ENCODE data around the gene SLC37A1.

Gene SLC37A1

GRCh38 chr21:42513151-42513984 is at the start of gene SLC37A1:
TSS of gene SLC37A1 (plus strand) at chr21:42513852. CDS start at chr21:42518455, 4,603 bp downstream.
- Histone ChIP-seq H3K4me3 (replicated peaks; ENCODE audit: low read depth, low read length) (peak within 1 kb of the TSS; percentile 84), H3K36me3 (ENCODE audit: control insufficient read depth, insufficient read depth, low read length) (peaks cover under 1% of the 10 kb centered on the region; the same call in 1 of the 2 replicates), H3K27me3 (replicated peaks; ENCODE audit: control insufficient read depth, insufficient read depth, low read length) (no peaks in the 10 kb centered on the region)
- peak; percentile 57 for DNase-seq (ENCODE audit: extremely low read depth, insufficient read length)
- TF ChIP-seq CTCF (IDR thresholded peaks at IDR 0.05; ENCODE audit: insufficient read depth, low read length, poor library complexity, severe bottlenecking) = no peak

- no peaks in the 10 kb centered on the region for H3K36me3 ChIP-seq (ENCODE audit: control insufficient read depth, insufficient read depth, low read length)
- no peak overlapping the region for H3K4me3 ChIP-seq (replicated peaks; ENCODE audit: low read depth, low read length)
- H3K27me3 ChIP-seq (replicated peaks; ENCODE audit: control insufficient read depth, insufficient read depth, low read length) = no peaks in the 10 kb centered on the region
- DNase-seq (ENCODE audit: extremely low read depth, insufficient read length) = peak; percentile 46
- no peak for TF ChIP-seq CTCF (IDR thresholded peaks at IDR 0.05; ENCODE audit: insufficient read depth, low read length, poor library complexity, severe bottlenecking)
Measured at GRCh38 chr21:42463861-42464515, 49.7 kb upstream of the SLC37A1 start.

- TF ChIP-seq CTCF (IDR thresholded peaks at IDR 0.05; ENCODE audit: insufficient read depth, low read length, poor library complexity, severe bottlenecking) = no peak
- DNase-seq (ENCODE audit: extremely low read depth, insufficient read length) = peak; percentile 62
- no peak overlapping the region; the same call in 1 of the 2 replicates for H3K4me3 ChIP-seq (replicated peaks; ENCODE audit: low read depth, low read length)
- H3K27me3 ChIP-seq (replicated peaks; ENCODE audit: control insufficient read depth, insufficient read depth, low read length) = no peaks in the 10 kb centered on the region
- no peaks in the 10 kb centered on the region for H3K36me3 ChIP-seq (ENCODE audit: control insufficient read depth, insufficient read depth, low read length)
Measured at GRCh38 chr21:42465008-42465802, 48.4 kb upstream of the SLC37A1 start.

- no peak overlapping the region for H3K4me3 ChIP-seq (replicated peaks; ENCODE audit: low read depth, low read length)
- TF ChIP-seq CTCF (IDR thresholded peaks at IDR 0.05; ENCODE audit: insufficient read depth, low read length, poor library complexity, severe bottlenecking) = no peak
- H3K27me3 ChIP-seq (replicated peaks; ENCODE audit: control insufficient read depth, insufficient read depth, low read length) = no peaks in the 10 kb centered on the region
- no peak for DNase-seq (ENCODE audit: extremely low read depth, insufficient read length)
- no peaks in the 10 kb centered on the region for H3K36me3 ChIP-seq (ENCODE audit: control insufficient read depth, insufficient read depth, low read length)
Measured at GRCh38 chr21:42465803-42466127, 47.9 kb upstream of the SLC37A1 start.

GRCh38 chr21:42466700-42467099 is 47.0 kb upstream of the SLC37A1 start:
- H3K27me3 ChIP-seq (replicated peaks; ENCODE audit: control insufficient read depth, insufficient read depth, low read length) = no peaks in the 10 kb centered on the region
- DNase-seq (ENCODE audit: extremely low read depth, insufficient read length) = no peak
- H3K36me3 ChIP-seq (ENCODE audit: control insufficient read depth, insufficient read depth, low read length) = no peaks in the 10 kb centered on the region
- no peak overlapping the region for H3K4me3 ChIP-seq (replicated peaks; ENCODE audit: low read depth, low read length)
- no peak for TF ChIP-seq CTCF (IDR thresholded peaks at IDR 0.05; ENCODE audit: insufficient read depth, low read length, poor library complexity, severe bottlenecking)

Data from GM06990 (cell line).